PC-3 (cell line): ENCODE data around the gene DMRT1. TPM values are rescaled to one million over a fixed set of nuclear protein-coding genes. Genes with fewer than 3 reads are reported as not detected.

ENCODE experiments used
- ATAC-seq: fragments of 200-7000 bp; cut with Tn5 transposase; 2 replicates; pipeline ENCODE4 v1.9.1; 2020; ENCODE audit warnings: mild to moderate bottlenecking, moderate library complexity
- BruUV-seq: library from RNA; stranded (reverse); fragments of 400-500 nt; replicated peaks from 2 replicates; lab custom pipeline; 2021; lab: Mats Ljungman, UMichigan
- CTCF ChIA-PET: fragments of 300-600 bp; sonication (Branson Sonifier 250); formaldehyde crosslinking; loops from one replicate; lab custom pipeline; 2022; ENCODE audit warnings: antibody characterized with exemption; lab: Charles Lee
- POLR2A ChIA-PET: fragments of 300-600 bp; sonication (Branson Sonifier 250); formaldehyde crosslinking; loops from one replicate; lab custom pipeline; 2022; ENCODE audit warnings: antibody characterized with exemption; ENCODE audit not compliant: unreplicated experiment; lab: Charles Lee
- DNase-seq: peaks from one replicate; pipeline ENCODE4 v3.0.0-alpha.2; 2015
- H2AFZ ChIP-seq: fragments of 300-600 bp; sonication (generic); 2 replicates; pipeline ENCODE4 v1.6.0; 2016; ENCODE audit warnings: antibody characterized with exemption, low read length
- H3F3A ChIP-seq: fragments of 300-600 bp; sonication (generic); one replicate; pipeline ENCODE4 v1.6.0; 2017; ENCODE audit warnings: antibody characterized with exemption, low read length, control low read depth, mild to moderate bottlenecking; ENCODE audit not compliant: unreplicated experiment
- H3K27ac ChIP-seq: fragments of 300-600 bp; sonication (generic); 2 replicates; pipeline ENCODE4 v1.5.1; 2016; ENCODE audit warnings: mild to moderate bottlenecking, low read length
- H3K27me3 ChIP-seq: fragments of 300-600 bp; sonication (generic); 2 replicates; pipeline ENCODE4 v1.6.1; 2016; ENCODE audit warnings: low read length, mixed read lengths
- H3K36me3 ChIP-seq: fragments of 300-600 bp; sonication (generic); 2 replicates; pipeline ENCODE4 v1.6.1; 2016; ENCODE audit warnings: low read depth, mixed run types, low read length, mixed read lengths
- H3K4me1 ChIP-seq: fragments of 300-600 bp; sonication (generic); 2 replicates; pipeline ENCODE4 v1.5.1; 2016; ENCODE audit warnings: low read length; ENCODE audit not compliant: insufficient read depth
- H3K4me2 ChIP-seq: fragments of 300-600 bp; sonication (generic); 2 replicates; pipeline ENCODE4 v1.6.0; 2016; ENCODE audit warnings: low read length
- H3K4me3 ChIP-seq: fragments of 300-600 bp; sonication (generic); 2 replicates; pipeline ENCODE4 v1.5.1; 2016; ENCODE audit warnings: mild to moderate bottlenecking, low read length, mixed read lengths
- H3K79me2 ChIP-seq: fragments of 300-600 bp; sonication (generic); 2 replicates; pipeline ENCODE4 v1.6.1; 2017; ENCODE audit warnings: low read length, mixed read lengths
- H3K9ac ChIP-seq: fragments of 300-600 bp; sonication (generic); 2 replicates; pipeline ENCODE4 v1.6.0; 2016; ENCODE audit warnings: mild to moderate bottlenecking, low read length
- H3K9me2 ChIP-seq: fragments of 300-600 bp; sonication (generic); replicated peaks from 2 replicates; pipeline ENCODE4 v1.6.1; 2016; ENCODE audit warnings: mixed run types, low read length, mixed read lengths
- H3K9me3 ChIP-seq: fragments of 300-600 bp; sonication (generic); 2 replicates; pipeline ENCODE4 v1.6.1; 2016; ENCODE audit warnings: low read length, mixed read lengths
- H4K20me1 ChIP-seq: fragments of 300-600 bp; sonication (generic); 2 replicates; pipeline ENCODE4 v1.6.1; 2016; ENCODE audit warnings: low read length, mixed read lengths
- CTCF ChIP-seq: fragments of 300-600 bp; sonication (generic); conservative IDR thresholded peaks from 2 replicates; pipeline ENCODE4 v1.5.1; 2017; ENCODE audit warnings: antibody characterized with exemption, low read depth, mild to moderate bottlenecking, low read length
- EZH2 ChIP-seq: fragments of 300-600 bp; sonication (generic); IDR thresholded peaks from one replicate; pipeline ENCODE4 v1.6.1; 2017; ENCODE audit warnings: antibody characterized with exemption, mild to moderate bottlenecking, low read length; ENCODE audit not compliant: unreplicated experiment
- EZH2phosphoT487 ChIP-seq: fragments of 300-600 bp; sonication (generic); IDR thresholded peaks from 2 replicates; pipeline ENCODE4 v1.6.1; 2018; ENCODE audit warnings: mild to moderate bottlenecking, antibody characterized with exemption, low read length, borderline replicate concordance
- intact Hi-C: fragments of 100-400 bp; cut with micrococcal nuclease; formaldehyde crosslinking; loops from 2 replicates; pipeline ENCODE4 v1.9.0; 2023
- total RNA-seq: library from RNA; depleted of rRNA; stranded (reverse); fragments of >200 nt; gene quantifications from 2 replicates; pipeline ENCODE4 v1.2.3, GENCODE V29; 2014

The DMRT1 gene
- total RNA-seq, 1 experiment from 2014 or later = 0.04 TPM

- Histone ChIP-seq H2AFZ (no peak overlapping the region), H4K20me1 (no peaks in the 10 kb centered on the region), H3K27ac (no peak overlapping the region), H3K27me3 (peaks cover 32% of the 10 kb centered on the region; the same call in 1 of the 2 replicates), H3K9me2 (no peaks in the 10 kb centered on the region), H3K79me2 (no peaks in the 10 kb centered on the region), H3K4me1 (no peaks in the 10 kb centered on the region), H3F3A (no peaks in the 10 kb centered on the region), H3K9me3 (no peaks in the 10 kb centered on the region), H3K36me3 (no peaks in the 10 kb centered on the region), H3K4me2 (no peak overlapping the region), H3K4me3 (no peak overlapping the region), H3K9ac (no peak overlapping the region)
- intact Hi-C loops = no loop called here
- DNase-seq (no peak), ATAC-seq (no peak)
- BruUV-seq = no TSS peak
- CTCF ChIA-PET = no interaction called here
- TF ChIP-seq EZH2 (no peak), CTCF (no peak), EZH2phosphoT487 (no peak)
- POLR2A ChIA-PET = no interaction called here
Measured at GRCh38 chr9:967436-967835, 125.9 kb downstream of the DMRT1 start.

GRCh38 chr9:967903-968641, 126.6 kb downstream of the DMRT1 start:
- ChIA-PET CTCF (no interaction called here), POLR2A (no interaction called here)
- Histone ChIP-seq H3K9me3 (no peaks in the 10 kb centered on the region), H3K79me2 (no peaks in the 10 kb centered on the region), H3K36me3 (no peaks in the 10 kb centered on the region), H3K9me2 (no peaks in the 10 kb centered on the region), H3K4me1 (no peaks in the 10 kb centered on the region), H3K4me3 (no peak overlapping the region), H3K27ac (no peak overlapping the region), H2AFZ (no peak overlapping the region), H4K20me1 (no peaks in the 10 kb centered on the region), H3K27me3 (peaks cover 32% of the 10 kb centered on the region; the same call in 1 of the 2 replicates), H3F3A (no peaks in the 10 kb centered on the region), H3K4me2 (no peak overlapping the region), H3K9ac (no peak overlapping the region)
- intact Hi-C loops = no loop called here
- no peak for TF ChIP-seq EZH2
- TF ChIP-seq EZH2phosphoT487 = no peak
- TF ChIP-seq CTCF = no peak
- ATAC-seq (no peak), DNase-seq (no peak)
- BruUV-seq = no TSS peak
